ENCODE results near the gene SERPIND1.

SERPIND1 gene

DNA sequence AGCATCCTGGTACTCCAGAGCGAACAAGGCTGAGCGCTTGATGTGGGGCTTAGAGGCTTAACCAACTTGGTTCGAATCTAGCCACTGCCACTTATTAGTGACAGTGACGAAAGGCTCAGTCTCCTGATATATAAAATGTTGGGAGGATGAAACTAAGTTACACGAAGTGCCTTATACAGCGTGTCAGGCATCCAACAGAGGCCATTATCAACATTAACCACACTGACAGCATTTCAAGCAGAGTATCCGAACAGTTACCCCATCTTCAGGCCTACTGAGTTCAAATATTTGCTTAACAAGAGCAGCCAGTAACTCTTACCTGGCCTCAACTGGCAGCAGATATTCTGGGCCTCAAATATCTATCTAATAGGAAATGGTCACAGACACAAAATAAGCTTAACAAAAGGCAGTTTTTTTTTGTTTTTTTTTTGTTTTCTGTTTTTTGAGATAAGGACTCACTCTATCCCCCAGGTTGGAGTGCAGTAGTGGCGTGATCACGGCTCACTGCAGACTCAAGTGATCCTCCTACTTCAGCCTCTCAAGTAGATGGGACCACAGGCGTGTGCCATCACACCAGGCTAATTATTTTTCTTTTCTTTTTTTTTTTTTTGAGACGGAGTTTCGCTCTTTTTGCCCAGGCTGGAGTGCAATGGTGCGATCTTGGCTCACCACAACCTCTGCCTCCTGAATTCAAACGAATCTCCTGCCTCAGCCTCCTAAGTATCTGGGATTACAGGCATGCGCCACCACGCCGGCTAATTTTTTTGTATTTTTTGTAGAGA is 2.9 kb downstream of the SERPIND1 start:
- DNase-seq = peak; percentile 81

DNA sequence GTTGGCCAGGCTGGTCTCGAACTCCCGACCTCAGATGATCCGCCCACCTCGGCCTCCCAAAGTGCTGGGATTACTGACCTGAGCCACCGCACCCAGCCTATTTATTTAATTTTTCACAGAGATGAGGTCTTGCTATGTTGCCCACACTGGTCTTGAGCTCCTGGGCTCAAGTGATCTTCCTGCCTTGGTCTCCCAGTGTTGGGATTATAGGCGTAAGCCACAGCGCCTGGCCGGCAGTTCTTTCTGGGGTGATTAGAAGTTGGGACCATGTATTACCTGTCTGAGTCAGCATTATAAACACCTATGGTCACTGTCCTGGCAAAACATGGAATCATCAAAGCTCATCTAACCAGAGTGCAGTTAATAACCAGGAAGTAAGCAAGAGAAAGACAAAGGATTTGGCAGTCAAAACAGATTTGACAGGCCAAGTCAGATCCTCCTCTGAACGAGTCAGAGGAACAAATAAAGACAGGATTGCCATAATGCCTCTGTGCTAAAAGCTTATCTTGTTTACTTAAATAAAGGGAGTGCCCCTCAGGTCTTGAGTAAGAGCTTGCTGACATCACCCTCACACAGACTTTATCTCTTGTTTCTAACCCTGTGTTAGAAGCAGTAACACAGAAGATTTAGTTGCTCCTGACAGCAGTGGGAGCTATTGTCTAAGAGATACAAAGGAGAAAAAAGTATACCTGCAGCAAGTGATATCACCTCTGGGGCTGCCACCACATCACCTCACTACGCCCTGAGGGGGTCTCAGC is 3.7 kb downstream of the SERPIND1 start:
- peak; percentile 51 for DNase-seq

DNA sequence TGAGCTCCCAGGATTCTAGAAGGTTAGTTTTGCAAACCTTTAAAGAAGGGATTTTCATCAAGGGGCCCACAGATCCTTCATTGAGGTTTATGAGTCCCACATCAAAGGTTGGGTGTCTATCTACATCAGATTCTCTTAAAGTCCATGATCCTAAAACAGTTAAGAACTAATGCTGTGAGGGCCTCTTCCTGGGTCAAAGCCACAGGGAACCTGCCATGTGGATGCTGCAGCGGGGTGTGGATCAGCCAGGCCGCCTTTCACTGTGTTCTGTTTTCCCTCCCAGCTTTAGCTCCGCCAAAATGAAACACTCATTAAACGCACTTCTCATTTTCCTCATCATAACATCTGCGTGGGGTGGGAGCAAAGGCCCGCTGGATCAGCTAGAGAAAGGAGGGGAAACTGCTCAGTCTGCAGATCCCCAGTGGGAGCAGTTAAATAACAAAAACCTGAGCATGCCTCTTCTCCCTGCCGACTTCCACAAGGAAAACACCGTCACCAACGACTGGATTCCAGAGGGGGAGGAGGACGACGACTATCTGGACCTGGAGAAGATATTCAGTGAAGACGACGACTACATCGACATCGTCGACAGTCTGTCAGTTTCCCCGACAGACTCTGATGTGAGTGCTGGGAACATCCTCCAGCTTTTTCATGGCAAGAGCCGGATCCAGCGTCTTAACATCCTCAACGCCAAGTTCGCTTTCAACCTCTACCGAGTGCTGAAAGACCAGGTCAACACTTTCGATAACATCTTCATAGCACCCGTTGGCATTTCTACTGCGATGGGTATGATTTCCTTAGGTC is 5.3 kb downstream of the SERPIND1 start:
- DNase-seq = no peak

DNA sequence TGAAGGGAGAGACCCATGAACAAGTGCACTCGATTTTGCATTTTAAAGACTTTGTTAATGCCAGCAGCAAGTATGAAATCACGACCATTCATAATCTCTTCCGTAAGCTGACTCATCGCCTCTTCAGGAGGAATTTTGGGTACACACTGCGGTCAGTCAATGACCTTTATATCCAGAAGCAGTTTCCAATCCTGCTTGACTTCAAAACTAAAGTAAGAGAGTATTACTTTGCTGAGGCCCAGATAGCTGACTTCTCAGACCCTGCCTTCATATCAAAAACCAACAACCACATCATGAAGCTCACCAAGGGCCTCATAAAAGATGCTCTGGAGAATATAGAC is 5.9 kb downstream of the SERPIND1 start:
- DNase-seq = no peak

DNA sequence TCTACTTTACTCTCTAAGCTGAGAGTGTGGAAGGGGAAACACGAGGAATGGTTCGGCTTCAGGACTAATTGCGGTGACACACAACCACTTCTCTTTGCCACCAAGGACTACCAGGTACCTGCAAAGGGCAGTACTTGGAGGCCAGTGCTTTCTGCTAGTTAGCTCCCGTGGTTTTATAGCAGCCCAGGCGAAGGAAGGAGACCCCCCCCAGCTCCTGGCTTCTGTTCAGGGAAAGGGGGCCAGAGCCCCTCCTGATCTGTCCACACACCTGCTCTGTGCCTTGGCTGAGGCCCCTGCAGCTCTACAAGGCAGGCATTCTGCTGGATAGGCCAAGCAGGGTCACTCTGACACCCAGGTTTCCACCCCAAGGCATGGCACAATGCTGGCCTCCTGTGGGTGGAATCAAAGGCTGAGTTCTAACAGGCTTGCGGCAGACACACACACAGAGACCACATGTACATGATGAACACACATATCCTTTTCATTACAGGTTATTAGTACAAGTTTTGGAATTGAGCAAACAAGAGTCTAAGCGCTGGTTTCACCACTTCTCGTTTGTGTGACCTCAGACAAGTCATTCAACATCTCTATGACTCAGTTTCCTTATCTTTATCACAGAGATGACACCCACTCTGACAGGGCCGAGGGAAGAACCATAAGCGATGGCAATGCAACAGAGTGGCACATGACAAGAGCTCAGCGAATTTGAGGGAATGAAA is 7.5 kb downstream of the SERPIND1 start:
- no peak for DNase-seq

DNA sequence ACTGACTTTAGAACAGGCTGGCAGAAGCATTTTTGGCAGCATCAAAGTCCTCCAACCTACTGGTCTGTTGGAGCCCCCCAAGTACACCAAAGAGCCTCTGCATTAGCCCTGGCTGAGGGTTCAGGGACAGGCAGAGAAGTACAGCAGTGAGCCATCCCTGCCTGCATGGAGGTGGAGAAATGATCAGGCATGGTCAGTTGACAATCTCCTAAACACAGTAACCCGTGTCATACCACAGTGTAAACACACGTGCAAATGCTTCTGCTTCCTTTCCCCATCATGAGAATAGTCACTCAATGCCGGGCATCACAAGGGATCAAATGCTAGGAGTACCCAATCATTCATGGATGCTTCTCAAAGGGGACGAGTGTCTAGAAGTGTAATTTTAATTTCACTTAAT is 8.2 kb downstream of the SERPIND1 start:
- DNase-seq = no peak

DNA sequence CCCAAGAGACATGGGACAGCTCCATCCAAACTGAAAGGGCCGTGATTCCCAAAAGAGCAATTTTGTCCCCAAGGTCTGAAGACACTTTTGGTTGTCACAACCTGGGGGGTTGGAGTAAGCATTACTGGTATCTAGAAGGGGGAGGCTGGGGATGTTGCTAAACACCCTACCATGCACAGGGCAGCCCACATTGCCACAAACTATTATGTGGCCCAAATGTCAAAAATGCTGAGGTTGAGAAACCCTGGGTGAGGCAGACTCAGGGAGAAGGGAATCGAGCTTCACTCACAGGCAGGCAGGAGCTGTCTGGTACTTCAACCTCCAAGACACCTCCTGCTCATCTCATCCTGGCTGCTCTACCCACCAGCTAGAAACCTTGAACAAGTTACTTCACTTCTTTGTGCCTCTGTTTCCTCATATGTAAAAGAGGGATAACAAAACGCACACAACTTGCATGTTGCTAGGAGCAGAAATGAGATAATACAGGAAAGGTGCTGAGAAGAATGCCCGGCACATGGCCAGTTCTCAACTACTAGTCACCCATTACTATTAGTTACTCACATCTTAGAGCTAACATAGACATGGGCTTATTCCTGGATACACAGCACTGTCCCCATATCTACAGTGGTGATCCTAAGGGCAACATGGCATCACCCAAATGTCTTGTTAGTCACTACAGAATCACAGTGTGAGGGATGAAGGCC is 8.8 kb downstream of the SERPIND1 start:
- no peak for DNase-seq

DNA sequence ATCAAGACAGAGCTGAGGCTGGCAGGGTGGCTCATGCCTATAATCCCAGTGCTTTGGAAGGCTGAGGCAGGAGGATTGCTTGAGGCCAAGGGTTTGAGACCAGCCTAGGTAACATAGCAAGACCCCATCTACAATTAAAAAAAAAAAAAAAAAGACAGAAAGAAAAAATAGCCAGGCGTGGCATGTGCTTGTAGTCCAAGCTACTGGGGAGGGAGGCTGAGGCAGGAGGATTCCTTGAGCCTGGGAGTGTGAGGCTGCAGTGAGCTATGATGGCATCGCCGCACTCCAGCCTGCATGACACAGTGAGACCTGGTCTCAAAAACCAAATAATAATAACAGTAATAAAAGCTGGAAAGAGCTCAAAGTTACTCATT is 9.4 kb downstream of the SERPIND1 start:
- DNase-seq = no peak

DNA sequence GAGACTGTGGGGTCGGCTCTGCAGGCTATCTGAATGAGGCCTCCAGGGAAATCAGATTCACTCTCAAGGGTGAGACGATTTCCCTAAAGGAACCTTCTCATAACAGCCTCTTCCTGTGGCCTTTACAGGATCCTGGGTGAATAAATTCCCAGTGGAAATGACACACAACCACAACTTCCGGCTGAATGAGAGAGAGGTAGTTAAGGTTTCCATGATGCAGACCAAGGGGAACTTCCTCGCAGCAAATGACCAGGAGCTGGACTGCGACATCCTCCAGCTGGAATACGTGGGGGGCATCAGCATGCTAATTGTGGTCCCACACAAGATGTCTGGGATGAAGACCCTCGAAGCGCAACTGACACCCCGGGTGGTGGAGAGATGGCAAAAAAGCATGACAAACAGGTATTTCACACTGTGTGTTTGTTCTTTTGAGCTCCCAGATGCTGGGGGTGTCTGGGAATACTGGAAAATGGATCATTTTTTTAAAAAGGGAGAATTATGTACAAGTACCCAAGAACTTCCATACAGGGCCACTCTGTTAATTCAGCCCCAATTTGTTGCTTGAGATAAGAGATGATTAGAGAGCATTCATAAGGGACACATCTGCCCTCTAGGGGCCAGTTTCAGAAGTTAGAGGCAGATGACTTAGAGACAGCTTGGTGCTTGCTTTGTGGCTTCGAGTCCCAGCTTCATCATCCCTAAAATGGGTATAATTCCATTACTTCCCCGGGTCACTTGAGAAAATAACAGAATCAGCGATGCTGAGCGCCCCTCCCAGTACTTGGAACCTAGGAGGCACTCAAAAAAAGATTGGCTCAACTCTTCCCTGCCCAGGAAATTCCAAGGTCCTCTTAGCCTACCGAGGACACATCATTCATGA is 10.2 kb downstream of the SERPIND1 start:
- DNase-seq = peak; percentile 19

DNA sequence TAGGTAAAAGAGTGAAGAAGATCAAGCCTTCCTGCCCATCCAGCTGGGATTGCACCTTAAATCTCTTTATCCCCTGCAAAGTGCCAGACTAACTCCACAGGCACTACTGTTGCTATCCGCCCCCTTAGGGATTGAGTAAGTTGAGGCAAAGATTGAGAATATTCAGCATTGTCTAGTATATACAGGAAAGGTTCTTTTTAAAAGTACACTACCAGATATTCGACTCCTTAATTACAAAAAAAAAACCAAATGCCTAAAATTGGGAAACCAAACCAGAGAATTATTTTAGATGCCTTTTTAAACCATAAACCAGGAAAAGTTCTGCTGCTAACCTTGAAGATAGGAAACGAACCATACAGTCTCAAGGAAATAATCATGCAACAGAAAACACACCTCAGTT is 11.5 kb downstream of the SERPIND1 start:
- no peak for DNase-seq

DNA sequence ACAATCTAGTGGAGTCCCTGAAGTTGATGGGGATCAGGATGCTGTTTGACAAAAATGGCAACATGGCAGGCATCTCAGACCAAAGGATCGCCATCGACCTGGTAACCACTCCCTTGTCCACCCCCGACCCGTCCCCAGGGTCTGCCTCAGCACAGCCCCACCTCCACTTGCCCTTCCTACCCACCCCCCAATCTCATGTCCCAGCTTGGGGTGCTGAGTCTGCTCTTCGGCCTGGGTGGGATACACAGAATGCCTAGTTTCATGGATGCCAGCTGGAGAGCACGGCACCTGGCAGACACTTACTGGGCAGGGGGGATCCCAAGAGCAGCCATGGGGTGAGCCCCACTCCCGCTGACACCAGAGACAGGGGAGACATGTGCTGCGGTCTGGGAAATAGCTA is 12.1 kb downstream of the SERPIND1 start:
- DNase-seq = no peak

DNA sequence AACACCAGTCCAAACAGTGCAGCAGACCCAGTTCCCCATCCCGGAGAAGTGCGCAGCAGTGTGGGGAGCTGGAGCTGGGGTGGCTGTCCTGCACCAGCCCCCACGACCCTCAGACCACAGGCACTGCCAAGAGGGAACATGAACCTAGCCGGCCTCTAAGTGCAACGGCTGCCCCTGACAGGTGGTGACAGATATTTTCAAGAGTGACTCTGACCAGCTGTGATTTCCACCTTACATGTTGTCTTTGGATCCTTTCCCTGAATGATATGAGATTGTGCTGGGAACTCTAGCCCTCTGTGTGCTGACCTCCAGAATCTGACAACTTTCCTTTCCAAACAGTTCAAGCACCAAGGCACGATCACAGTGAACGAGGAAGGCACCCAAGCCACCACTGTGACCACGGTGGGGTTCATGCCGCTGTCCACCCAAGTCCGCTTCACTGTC is 12.6 kb downstream of the SERPIND1 start:
- DNase-seq = no peak

DNA sequence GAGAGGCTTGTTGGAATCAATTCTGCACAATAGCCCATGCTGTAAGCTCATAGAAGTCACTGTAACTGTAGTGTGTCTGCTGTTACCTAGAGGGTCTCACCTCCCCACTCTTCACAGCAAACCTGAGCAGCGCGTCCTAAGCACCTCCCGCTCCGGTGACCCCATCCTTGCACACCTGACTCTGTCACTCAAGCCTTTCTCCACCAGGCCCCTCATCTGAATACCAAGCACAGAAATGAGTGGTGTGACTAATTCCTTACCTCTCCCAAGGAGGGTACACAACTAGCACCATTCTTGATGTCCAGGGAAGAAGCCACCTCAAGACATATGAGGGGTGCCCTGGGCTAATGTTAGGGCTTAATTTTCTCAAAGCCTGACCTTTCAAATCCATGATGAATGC is 13.3 kb downstream of the SERPIND1 start:
- no peak for DNase-seq

DNA sequence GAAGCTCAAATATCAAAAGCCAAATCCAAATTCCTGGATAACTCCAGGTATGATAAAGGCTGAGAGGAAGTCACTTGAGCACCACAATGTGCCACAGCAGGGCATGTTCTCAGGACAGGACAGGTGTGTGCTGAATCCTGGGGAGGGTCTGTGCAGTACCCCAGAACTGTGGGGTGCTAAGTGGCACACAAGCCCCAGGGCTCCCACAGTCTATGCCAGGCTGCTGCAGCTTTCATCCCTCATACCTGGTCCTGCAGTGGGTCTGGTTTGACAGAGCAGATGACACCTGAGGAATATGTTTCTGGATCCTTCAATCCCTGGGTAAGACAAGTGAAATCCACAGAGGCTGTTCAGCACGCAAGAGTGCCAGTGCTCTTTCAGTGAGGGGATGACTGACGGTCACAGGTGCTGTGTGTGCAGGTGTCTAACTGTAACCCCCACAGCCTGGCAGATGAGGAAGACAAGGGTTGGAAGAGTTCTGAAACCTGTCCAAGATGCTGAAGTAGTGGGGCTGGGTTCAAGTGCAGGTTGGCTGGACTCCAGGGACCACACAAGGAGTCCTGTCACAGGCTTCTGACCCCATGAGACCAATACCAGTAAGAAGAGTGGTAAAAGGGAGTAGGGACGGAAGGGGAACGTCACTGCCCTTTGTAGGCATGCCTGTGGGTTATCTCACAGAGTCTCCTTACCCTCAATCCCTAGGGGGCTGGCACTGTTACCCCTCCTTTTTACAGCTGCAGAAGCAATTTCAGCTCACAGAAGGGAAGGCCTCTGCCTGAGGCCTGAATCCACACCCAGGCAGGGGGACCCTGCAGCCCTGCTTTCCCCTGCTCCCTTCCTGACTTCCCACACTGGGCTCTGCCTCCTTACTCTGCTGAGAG is 14.1 kb downstream of the SERPIND1 start:
- DNase-seq = no peak

DNA sequence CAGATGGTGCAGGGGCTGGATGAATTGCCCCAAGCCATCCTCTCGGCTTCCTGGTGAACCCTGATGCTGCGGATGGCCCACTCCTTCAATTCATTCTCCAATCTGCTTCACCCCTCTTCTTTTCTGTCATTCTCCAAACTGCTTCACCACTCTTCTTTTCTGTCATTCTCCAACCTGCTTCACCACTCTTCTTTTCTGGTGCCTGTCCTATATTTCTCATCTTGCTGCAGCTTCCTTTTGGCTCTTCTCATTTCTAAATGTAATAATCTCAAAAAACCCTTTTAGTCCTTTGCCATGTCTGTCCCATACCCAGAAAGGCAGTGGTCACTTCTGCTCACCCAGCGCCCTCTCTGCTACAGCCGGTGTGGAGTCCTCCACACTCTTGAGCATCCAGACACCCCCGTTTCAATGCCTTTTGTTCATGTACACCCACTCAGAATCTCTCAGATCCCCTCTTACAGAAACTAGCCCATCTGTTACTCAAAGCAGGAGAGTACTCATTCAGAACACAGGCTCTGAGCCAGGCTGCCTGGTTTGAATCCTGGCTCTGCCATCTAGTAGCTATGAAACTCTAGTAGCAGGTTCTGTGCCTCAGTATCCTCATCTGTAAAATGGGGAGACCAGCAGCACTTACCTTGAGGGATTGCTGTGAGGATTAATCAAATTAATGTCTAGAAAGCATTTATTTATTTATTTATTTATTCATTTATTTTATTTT is 14.9 kb downstream of the SERPIND1 start:
- DNase-seq = no peak

DNA sequence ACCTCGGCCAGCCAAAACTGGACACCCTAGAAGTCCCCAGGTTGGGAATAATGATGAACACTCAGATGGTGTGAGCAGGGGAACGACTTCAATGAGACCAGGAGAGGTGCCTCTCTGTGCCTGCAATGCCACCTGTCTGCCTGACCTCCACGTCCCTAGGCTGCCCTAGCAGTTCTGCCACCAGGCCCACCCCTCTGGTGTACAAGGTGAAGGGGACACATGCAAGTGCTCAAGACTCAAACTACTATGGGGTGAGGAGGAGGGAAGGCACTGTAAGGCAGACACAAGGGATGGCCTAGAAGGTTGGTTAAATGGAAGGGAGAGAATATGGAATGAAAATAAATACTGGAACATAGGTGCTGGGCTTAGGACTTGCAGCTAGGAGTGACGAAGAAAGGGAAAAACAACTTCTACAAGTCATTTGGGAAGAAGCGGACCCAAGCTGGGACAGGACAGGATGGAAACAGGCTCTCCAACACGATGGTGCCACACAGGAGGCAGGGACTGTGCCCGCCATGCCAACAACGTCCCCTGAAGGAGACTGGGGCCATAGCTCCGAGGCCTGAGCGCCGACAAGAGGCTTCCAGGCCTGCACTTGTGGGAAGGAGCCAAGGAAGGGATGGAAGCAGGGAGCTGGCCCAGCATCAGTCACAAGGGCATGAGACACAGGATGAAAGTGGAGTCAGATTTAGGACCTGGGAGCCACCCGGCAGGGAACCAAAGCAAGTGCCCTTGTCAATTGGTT is 18.5 kb downstream of the SERPIND1 start:
- DNase-seq = no peak

DNA sequence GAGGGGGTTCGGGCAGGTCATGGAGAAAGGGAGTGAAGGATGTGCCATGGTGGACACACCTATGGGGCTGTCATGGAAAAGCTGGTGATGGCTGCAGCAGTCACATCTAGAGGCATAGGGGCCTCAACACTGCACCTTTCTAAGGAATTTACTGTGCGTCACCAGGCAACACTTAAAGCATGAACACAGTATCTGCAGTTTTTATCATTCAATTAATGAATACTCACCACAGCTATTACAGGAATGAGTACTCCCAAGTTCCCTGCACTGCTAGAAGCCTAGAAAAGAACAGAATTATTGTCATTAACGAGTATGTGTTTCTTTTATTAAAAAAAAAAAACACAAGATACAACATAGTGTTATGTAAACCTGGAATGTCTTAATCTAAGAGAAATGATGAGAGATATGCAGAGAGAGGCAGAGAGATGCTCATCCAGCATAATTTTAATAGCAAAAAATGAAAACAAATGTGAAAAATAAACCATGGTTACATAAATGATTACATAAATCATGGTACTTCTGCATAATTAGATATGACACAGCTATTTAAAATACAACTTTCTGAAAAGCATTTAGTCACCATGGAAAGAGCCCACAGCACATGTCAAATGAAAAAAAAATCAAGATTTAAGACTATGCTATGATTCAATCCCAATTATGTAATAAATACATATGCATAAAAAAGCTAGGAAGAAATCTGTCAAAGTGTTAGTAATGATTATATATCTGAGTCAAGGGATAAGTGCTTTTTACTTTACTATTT is 19.2 kb downstream of the SERPIND1 start:
- no peak for DNase-seq
